ENCODE measurements around the gene SEC11A.

- TF ChIP-seq CTCF (IDR thresholded peaks at IDR 0.05; ENCODE audit: insufficient read depth, low read length, poor library complexity, severe bottlenecking): no peak
- no peak for TF ChIP-seq EZH2phosphoT487 (conservative IDR thresholded peaks at IDR 0.05; ENCODE audit: low read length)
Measured at GRCh38 chr15:84645496-84645895, 70.4 kb downstream of the SEC11A start.

Measured in SU-DHL-6 (cell line).